HEK293 (cell line): Measurements from ENCODE around the gene LRRC15.

ENCODE experiments used
- CTCF ChIP-seq: fragments of 450-650 bp; formaldehyde crosslinking; IDR thresholded peaks from 2 replicates; pipeline ENCODE4 v1.5.1; 2016; ENCODE audit warnings: missing biosample characterization, missing genetic modification characterization
- ZNF10 ChIP-seq: fragments of 450-650 bp; formaldehyde crosslinking; IDR thresholded peaks from 2 replicates; pipeline ENCODE4 v1.5.1; 2017; ENCODE audit warnings: missing biosample characterization, missing genetic modification characterization
- ZNF530 ChIP-seq: fragments of 450-650 bp; formaldehyde crosslinking; IDR thresholded peaks from 2 replicates; pipeline ENCODE4 v1.5.1; 2016; ENCODE audit warnings: low read depth, missing biosample characterization, missing genetic modification characterization

GRCh38 chr3:194382196-194382891 lies 12.8 kb upstream of the LRRC15 start:
- no peak for TF ChIP-seq CTCF (tag by site-specific recombination)
- no peak for TF ChIP-seq ZNF10 (tag by site-specific recombination)
- TF ChIP-seq ZNF530 (tag by site-specific recombination): no peak
